Esophagus squamous epithelium (tissue), 4 donors: Measurements from ENCODE around the gene CDC73.

Source experiments
- CTCF ChIP-seq, 6 experiments: fragments of 450-650 bp in 4 of 6; fragments of 200-600 bp in 2 of 6; sonication (generic) in 2 of 6; IDR thresholded peaks; one replicate each; pipeline ENCODE4 v1.5.1; 2016 to 2019; ENCODE audit warnings: antibody characterized with exemption in 6 of 6, mild to moderate bottlenecking in 4 of 6, moderate library complexity in 4 of 6
- POLR2A ChIP-seq, 4 donors: fragments of 450-650 bp; IDR thresholded peaks; one replicate each; pipeline ENCODE4 v1.6.1; 2017; ENCODE audit warnings: antibody characterized with exemption in 4 of 4, mild to moderate bottlenecking in 4 of 4, moderate library complexity in 3 of 4

- TF ChIP-seq POLR2A (IDR thresholded peaks at IDR 0.05) (no peak), CTCF (IDR thresholded peaks at IDR 0.05) (no peak)
Measured at GRCh38 chr1:193079187-193079586, 42.6 kb upstream of the CDC73 start.
